Measurements from ENCODE around the gene HRAS. TPM values are rescaled to one million over a fixed set of nuclear protein-coding genes. Genes with fewer than 3 reads are reported as not detected.

The HRAS gene
- polyA plus RNA-seq, 2 of the 4 experiments (the other 2 are of a cell fraction), result 56.3 to 86.9 TPM

- Histone ChIP-seq H3K4me3 (no peak overlapping the region), H3K4me1 (peaks cover 12% of the 10 kb centered on the region), H3K27ac (no peak overlapping the region), H3K9me3 (no peaks in the 10 kb centered on the region), H3K4me2 (no peak overlapping the region)
- ATAC-seq, result no peak
- no peak for FAIRE-seq
- ChIA-PET CTCF (interaction anchor here (1.1 to 5.8 kb wide), 6 partner anchors 11 to 191 kb away, joined by 3 to 40 read pairs (median 5); no protein-coding TSS in a partner anchor), POLR2A (interaction anchor here (0.6 kb wide), 1 partner anchor 278 kb away, joined by 4 read pairs; no protein-coding TSS in a partner anchor)
- WGBS (ENCODE audit: missing lambda C conversion rate), result 92% methylated on average over 10 of the region's 23 CpGs
- TF ChIP-seq ZSCAN20 (CRISPR knock-in tag; IDR thresholded peaks at IDR 0.05), result no peak
- TF ChIP-seq RCOR1 (IDR thresholded peaks at IDR 0.05; ENCODE audit: low read depth, low read length), result no peak
- TF ChIP-seq KDM5A (IDR thresholded peaks at IDR 0.05), result no peak
- TF ChIP-seq CBX8 (IDR thresholded peaks at IDR 0.05), result no peak
- no peak for TF ChIP-seq CTCF (IDR thresholded peaks at IDR 0.05)
- TF ChIP-seq JUN (IDR thresholded peaks at IDR 0.05), result no peak
- TF ChIP-seq EHF (CRISPR knock-in tag; IDR thresholded peaks at IDR 0.05), result no peak
- no peak for TF ChIP-seq FOSB (CRISPR knock-in tag; IDR thresholded peaks at IDR 0.05)
- TF ChIP-seq CHD4 (IDR thresholded peaks at IDR 0.05; ENCODE audit: borderline replicate concordance), result no peak
- TF ChIP-seq BHLHE40 (IDR thresholded peaks at IDR 0.05; ENCODE audit: low read depth, low read length), result no peak
- TF ChIP-seq PHF8 (IDR thresholded peaks at IDR 0.05; ENCODE audit: borderline replicate concordance, low read depth), result no peak
- TF ChIP-seq CEBPB (IDR thresholded peaks at IDR 0.05), result no peak
- no peak for TF ChIP-seq SMC3 (IDR thresholded peaks at IDR 0.05)
- TF ChIP-seq E2F6 (IDR thresholded peaks at IDR 0.05; ENCODE audit: borderline replicate concordance, low read depth), result no peak
- TF ChIP-seq ZFP36 (IDR thresholded peaks at IDR 0.05; ENCODE audit: borderline replicate concordance, partially characterized antibody), result no peak
- TF ChIP-seq MAZ (IDR thresholded peaks at IDR 0.05; ENCODE audit: borderline replicate concordance, low read depth, low read length), result no peak
- no peak for DNase-seq (ENCODE audit: low read depth in 1 of 2, low spot score in 1 of 2)
These were observed 2.8 kb downstream of the HRAS start for GRCh38 chr11:532527-532985.

- Histone ChIP-seq H3K4me3 (no peak overlapping the region), H3K27ac (no peak overlapping the region), H3K9me3 (no peaks in the 10 kb centered on the region), H3K4me2 (no peak overlapping the region), H3K4me1 (peaks cover 12% of the 10 kb centered on the region)
- ChIA-PET CTCF (interaction anchor here (1.3 to 5.8 kb wide), 5 partner anchors 10 to 191 kb away, joined by 3 to 40 read pairs (median 5); no protein-coding TSS in a partner anchor), POLR2A (no interaction called here)
- FAIRE-seq (no peak), ATAC-seq (no peak), DNase-seq (ENCODE audit: low read depth in 1 of 2, low spot score in 1 of 2) (no peak)
- WGBS (ENCODE audit: missing lambda C conversion rate), result 90% methylated on average over 17 of the region's 18 CpGs
- TF ChIP-seq HOXA7 (CRISPR knock-in tag; IDR thresholded peaks at IDR 0.05) (no peak), RAD21 (conservative IDR thresholded peaks at IDR 0.05 in 1 of 2, IDR thresholded peaks at IDR 0.05 in 1 of 2) (no peak), PBX3 (IDR thresholded peaks at IDR 0.05) (no peak), ELK1 (IDR thresholded peaks at IDR 0.05; ENCODE audit: low read depth, low read length) (no peak), CEBPB (IDR thresholded peaks at IDR 0.05) (no peak)
These were observed 3.4 kb downstream of the HRAS start for GRCh38 chr11:531919-532526.

Measured in A549 (cell line).